Kasumi-1 (cell line): ENCODE data around the gene SLCO4A1.

Source experiments
- DNase-seq, 2 experiments: peaks; one replicate each; lab custom pipeline; 2025; lab: John Stamatoyannopoulos, UW

Gene SLCO4A1

GRCh38 chr20:62700261-62700930 lies 58.1 kb downstream of the SLCO4A1 start:
- no peak for DNase-seq

- no peak for DNase-seq
Observed at GRCh38 chr20:62701161-62702012, 59.1 kb downstream of the SLCO4A1 start.

- DNase-seq: no peak
Observed at GRCh38 chr20:62702013-62702300, 59.7 kb downstream of the SLCO4A1 start.

GRCh38 chr20:62702895-62703852 lies 60.9 kb downstream of the SLCO4A1 start:
- peak; percentile 36 to 39 for DNase-seq

- no peak for DNase-seq
Observed at GRCh38 chr20:62703853-62704228, 61.5 kb downstream of the SLCO4A1 start.

- DNase-seq: peak; percentile 6 to 33
Observed at GRCh38 chr20:62704341-62704948, 62.1 kb downstream of the SLCO4A1 start.

GRCh38 chr20:62705627-62706026 lies 63.3 kb downstream of the SLCO4A1 start:
- DNase-seq: no peak

GRCh38 chr20:62706344-62706743 lies 64.0 kb downstream of the SLCO4A1 start:
- no peak for DNase-seq

- DNase-seq: no peak
Observed at GRCh38 chr20:62706857-62707256, 64.6 kb downstream of the SLCO4A1 start.

- no peak for DNase-seq
Observed at GRCh38 chr20:62707276-62707920, 65.1 kb downstream of the SLCO4A1 start.

GRCh38 chr20:62707921-62708521 lies 65.7 kb downstream of the SLCO4A1 start:
- DNase-seq: peak; percentile 17 to 42

- DNase-seq: no peak
Observed at GRCh38 chr20:62708591-62709536, 66.6 kb downstream of the SLCO4A1 start, which contains the start of gene NTSR1. Gene NTSR1, plus strand, starts transcription at chr20:62708836. Its CDS starts 372 bp downstream, at chr20:62709208.

- DNase-seq: peak in 1 of 2 experiments; percentile 13
Observed at GRCh38 chr20:62709537-62709905, 67.2 kb downstream of the SLCO4A1 start.

- DNase-seq: no peak
Observed at GRCh38 chr20:62710221-62710885, 68.0 kb downstream of the SLCO4A1 start.

- peak in 1 of 2 experiments; percentile 15 for DNase-seq
Observed at GRCh38 chr20:62710886-62711702, 68.8 kb downstream of the SLCO4A1 start.

GRCh38 chr20:62711703-62712101 lies 69.4 kb downstream of the SLCO4A1 start:
- no peak for DNase-seq

GRCh38 chr20:62712606-62713005 lies 70.3 kb downstream of the SLCO4A1 start:
- DNase-seq: no peak

GRCh38 chr20:62714006-62714405 lies 71.7 kb downstream of the SLCO4A1 start:
- DNase-seq: no peak
